Central memory CD8-positive, alpha-beta T cell (primary cell): ENCODE measurements around the gene ROCK2.
"Not testable (repeated sequence)": the region's sequence is repeated elsewhere in the genome, so short reads cannot be mapped to it uniquely, and the experiment has no call there.

Source experiments
- ATAC-seq: fragments of 150-1000 bp; cut with Tn5 transposase; replicated peaks from 2 replicates; pipeline ENCODE4 v1.10.0; 2022; ENCODE audit warnings: mild to moderate bottlenecking, moderate FRiP score, moderate number of reproducible peaks; ENCODE audit not compliant: poor library complexity, severe bottlenecking; ENCODE audit errors: extremely low read depth
- DNase-seq, 2 donors: peaks; one replicate each; pipeline ENCODE4 v3.0.0; 2021; ENCODE audit warnings: low spot score in 2 of 2
- H3K27ac Mint-ChIP-seq: one replicate; pipeline ENCODE4 v1.8.0; 2022; ENCODE audit warnings: low read depth, mild to moderate bottlenecking, moderate library complexity, mixed read lengths
- H3K27me3 Mint-ChIP-seq: one replicate; pipeline ENCODE4 v1.8.0; 2022; ENCODE audit warnings: mixed read lengths
- H3K36me3 Mint-ChIP-seq: one replicate; pipeline ENCODE4 v1.8.0; 2022; ENCODE audit warnings: mild to moderate bottlenecking, moderate library complexity, mixed read lengths; ENCODE audit not compliant: insufficient read depth
- H3K4me1 Mint-ChIP-seq: one replicate; pipeline ENCODE4 v1.8.0; 2022; ENCODE audit warnings: mixed read lengths
- H3K4me3 Mint-ChIP-seq: one replicate; pipeline ENCODE4 v1.8.0; 2022; ENCODE audit warnings: mild to moderate bottlenecking, moderate library complexity, mixed read lengths
- H3K9me3 Mint-ChIP-seq: one replicate; pipeline ENCODE4 v1.8.0; 2022; ENCODE audit warnings: mixed read lengths

ROCK2 gene

GRCh38 chr2:11328522-11328921 lies 15.9 kb downstream of the ROCK2 start:
- not testable (repeated sequence) for H3K36me3 Mint-ChIP-seq, H3K4me3 Mint-ChIP-seq, H3K9me3 Mint-ChIP-seq, H3K27ac Mint-ChIP-seq, DNase-seq, H3K27me3 Mint-ChIP-seq, ATAC-seq
- peaks cover 12% of the 10 kb centered on the region for H3K4me1 Mint-ChIP-seq

- ATAC-seq (no peak), DNase-seq (no peak)
- Mint-ChIP-seq H3K27me3 (no peaks in the 10 kb centered on the region), H3K27ac (no peak overlapping the region), H3K4me3 (no peak overlapping the region), H3K4me1 (peaks cover 12% of the 10 kb centered on the region), H3K9me3 (no peaks in the 10 kb centered on the region), H3K36me3 (no peaks in the 10 kb centered on the region)
Measured at GRCh38 chr2:11327871-11328270, 16.6 kb downstream of the ROCK2 start.

- Mint-ChIP-seq H3K27ac (no peak overlapping the region), H3K4me3 (no peak overlapping the region), H3K27me3 (no peaks in the 10 kb centered on the region), H3K9me3 (no peaks in the 10 kb centered on the region), H3K36me3 (no peaks in the 10 kb centered on the region), H3K4me1 (peaks cover 12% of the 10 kb centered on the region)
- no peak for DNase-seq
- ATAC-seq = no peak
Measured at GRCh38 chr2:11326677-11327211, 17.7 kb downstream of the ROCK2 start.

- H3K9me3 Mint-ChIP-seq = no peaks in the 10 kb centered on the region
- H3K4me3 Mint-ChIP-seq = no peak overlapping the region
- DNase-seq (no peak), ATAC-seq (no peak)
- H3K36me3 Mint-ChIP-seq = no peaks in the 10 kb centered on the region
- H3K4me1 Mint-ChIP-seq = peaks cover 12% of the 10 kb centered on the region
- H3K27me3 Mint-ChIP-seq = no peaks in the 10 kb centered on the region
- H3K27ac Mint-ChIP-seq = no peak overlapping the region
Measured at GRCh38 chr2:11325961-11326676, 18.3 kb downstream of the ROCK2 start.

- DNase-seq = no peak
- H3K4me3 Mint-ChIP-seq = no peak overlapping the region
- no peaks in the 10 kb centered on the region for H3K36me3 Mint-ChIP-seq
- H3K27ac Mint-ChIP-seq = no peak overlapping the region
- ATAC-seq = no peak
- no peaks in the 10 kb centered on the region for H3K9me3 Mint-ChIP-seq
- no peaks in the 10 kb centered on the region for H3K27me3 Mint-ChIP-seq
- peaks cover 11% of the 10 kb centered on the region for H3K4me1 Mint-ChIP-seq
Measured at GRCh38 chr2:11321847-11322246, 22.6 kb downstream of the ROCK2 start.

- Mint-ChIP-seq H3K4me3 (no peak overlapping the region), H3K27me3 (no peaks in the 10 kb centered on the region), H3K36me3 (no peaks in the 10 kb centered on the region), H3K27ac (no peak overlapping the region), H3K9me3 (no peaks in the 10 kb centered on the region), H3K4me1 (peaks cover 11% of the 10 kb centered on the region)
- ATAC-seq = no peak
- DNase-seq = no peak
Measured at GRCh38 chr2:11320698-11321492, 23.5 kb downstream of the ROCK2 start.

GRCh38 chr2:11319939-11320338 lies 24.5 kb downstream of the ROCK2 start:
- no peak overlapping the region for H3K4me3 Mint-ChIP-seq
- no peak for DNase-seq
- H3K27ac Mint-ChIP-seq = no peak overlapping the region
- no peak for ATAC-seq
- no peaks in the 10 kb centered on the region for H3K27me3 Mint-ChIP-seq
- no peaks in the 10 kb centered on the region for H3K9me3 Mint-ChIP-seq
- H3K4me1 Mint-ChIP-seq = peaks cover 11% of the 10 kb centered on the region
- H3K36me3 Mint-ChIP-seq = no peaks in the 10 kb centered on the region

- no peak overlapping the region for H3K27ac Mint-ChIP-seq
- H3K36me3 Mint-ChIP-seq = no peaks in the 10 kb centered on the region
Measured at GRCh38 chr2:11315074-11315705, 29.2 kb downstream of the ROCK2 start.

GRCh38 chr2:11314487-11314886 lies 29.9 kb downstream of the ROCK2 start:
- no peaks in the 10 kb centered on the region for H3K36me3 Mint-ChIP-seq
- H3K9me3 Mint-ChIP-seq = no peaks in the 10 kb centered on the region
- ATAC-seq = no peak
- no peak overlapping the region for H3K4me3 Mint-ChIP-seq
- H3K4me1 Mint-ChIP-seq = peaks cover 22% of the 10 kb centered on the region
- H3K27me3 Mint-ChIP-seq = no peaks in the 10 kb centered on the region
- no peak overlapping the region for H3K27ac Mint-ChIP-seq
- DNase-seq = no peak

More at GRCh38 chr2:11315074-11315705, 29.2 kb downstream of the ROCK2 start:
- DNase-seq (no peak), ATAC-seq (no peak)
- peaks cover 22% of the 10 kb centered on the region for H3K4me1 Mint-ChIP-seq
- no peaks in the 10 kb centered on the region for H3K9me3 Mint-ChIP-seq
- H3K27me3 Mint-ChIP-seq = no peaks in the 10 kb centered on the region
- no peak overlapping the region for H3K4me3 Mint-ChIP-seq

GRCh38 chr2:11312770-11313471 lies 31.5 kb downstream of the ROCK2 start:
- no peaks in the 10 kb centered on the region for H3K36me3 Mint-ChIP-seq
- no peaks in the 10 kb centered on the region for H3K9me3 Mint-ChIP-seq
- no peak for ATAC-seq
- no peak overlapping the region for H3K4me3 Mint-ChIP-seq
- H3K27me3 Mint-ChIP-seq = no peaks in the 10 kb centered on the region
- peaks cover 22% of the 10 kb centered on the region for H3K4me1 Mint-ChIP-seq
- no peak for DNase-seq
- no peak overlapping the region for H3K27ac Mint-ChIP-seq

GRCh38 chr2:11311543-11311942 lies 32.9 kb downstream of the ROCK2 start:
- Mint-ChIP-seq H3K4me1 (peaks cover 24% of the 10 kb centered on the region), H3K27ac (no peak overlapping the region), H3K36me3 (no peaks in the 10 kb centered on the region), H3K27me3 (no peaks in the 10 kb centered on the region), H3K4me3 (no peak overlapping the region), H3K9me3 (no peaks in the 10 kb centered on the region)
- DNase-seq (no peak), ATAC-seq (no peak)

GRCh38 chr2:11310212-11310611 lies 34.2 kb downstream of the ROCK2 start:
- no peak overlapping the region for H3K4me3 Mint-ChIP-seq
- H3K27me3 Mint-ChIP-seq = no peaks in the 10 kb centered on the region
- peaks cover 33% of the 10 kb centered on the region for H3K4me1 Mint-ChIP-seq
- H3K27ac Mint-ChIP-seq = no peak overlapping the region
- DNase-seq (no peak), ATAC-seq (no peak)
- H3K36me3 Mint-ChIP-seq = no peaks in the 10 kb centered on the region
- H3K9me3 Mint-ChIP-seq = no peaks in the 10 kb centered on the region
